Measurements from ENCODE around the gene EGFR. TPM values are rescaled to one million over a fixed set of nuclear protein-coding genes. Genes with fewer than 3 reads are reported as not detected.

The EGFR gene
- total and polyA plus RNA-seq, 2 donors (not counting 3 experiments of a cell fraction or from before 2014, with no cell fraction given) = 1.5 to 4.1 TPM

DNA sequence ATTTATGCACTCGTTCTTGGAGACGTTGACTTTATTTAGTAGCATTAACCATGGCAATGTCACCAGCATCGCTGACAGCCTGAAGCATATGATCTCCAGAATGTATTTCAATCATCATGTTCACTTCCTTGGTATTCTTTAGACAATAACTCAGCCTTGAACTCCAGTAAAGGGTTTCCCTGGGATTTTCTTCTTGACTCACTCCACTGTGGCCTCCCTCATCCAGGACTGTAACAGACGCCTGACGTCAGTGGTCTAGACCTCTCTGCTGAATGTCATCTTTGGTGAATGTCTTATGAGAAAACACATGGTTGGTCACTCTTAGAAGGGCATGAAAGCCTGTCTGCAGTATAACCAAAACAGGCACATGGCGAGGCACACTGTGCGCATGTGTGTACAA is 64.4 kb downstream of the EGFR start:
- dilution Hi-C loops (cut with MboI; ENCODE audit: extremely low pct_ligation_motif_present, low sequenced_read_pairs) = no loop called here
- DNase-seq (ENCODE audit: low read depth, low spot score) = no peak
- TF ChIP-seq GATA2 (IDR thresholded peaks at IDR 0.05; ENCODE audit: insufficient read depth, insufficient read length, low read depth, low read length) (no peak), EZH2 (IDR thresholded peaks at IDR 0.05; ENCODE audit: borderline replicate concordance, low read depth, low read length, severe bottlenecking) (no peak), JUN (IDR thresholded peaks at IDR 0.05; ENCODE audit: borderline replicate concordance, insufficient read depth, insufficient read length, low read depth) (no peak), POLR2A (IDR thresholded peaks at IDR 0.05; ENCODE audit: low read depth, low read length) (no peak), MYC (IDR thresholded peaks at IDR 0.05; ENCODE audit: low read depth, low read length) (no peak), FOS (IDR thresholded peaks at IDR 0.05; ENCODE audit: borderline replicate concordance, insufficient read depth, low read length) (no peak), POLR2AphosphoS5 (IDR thresholded peaks at IDR 0.05; ENCODE audit: insufficient read depth, low read depth, low read length) (no peak)
- TF ChIP-seq, protein P1, sequence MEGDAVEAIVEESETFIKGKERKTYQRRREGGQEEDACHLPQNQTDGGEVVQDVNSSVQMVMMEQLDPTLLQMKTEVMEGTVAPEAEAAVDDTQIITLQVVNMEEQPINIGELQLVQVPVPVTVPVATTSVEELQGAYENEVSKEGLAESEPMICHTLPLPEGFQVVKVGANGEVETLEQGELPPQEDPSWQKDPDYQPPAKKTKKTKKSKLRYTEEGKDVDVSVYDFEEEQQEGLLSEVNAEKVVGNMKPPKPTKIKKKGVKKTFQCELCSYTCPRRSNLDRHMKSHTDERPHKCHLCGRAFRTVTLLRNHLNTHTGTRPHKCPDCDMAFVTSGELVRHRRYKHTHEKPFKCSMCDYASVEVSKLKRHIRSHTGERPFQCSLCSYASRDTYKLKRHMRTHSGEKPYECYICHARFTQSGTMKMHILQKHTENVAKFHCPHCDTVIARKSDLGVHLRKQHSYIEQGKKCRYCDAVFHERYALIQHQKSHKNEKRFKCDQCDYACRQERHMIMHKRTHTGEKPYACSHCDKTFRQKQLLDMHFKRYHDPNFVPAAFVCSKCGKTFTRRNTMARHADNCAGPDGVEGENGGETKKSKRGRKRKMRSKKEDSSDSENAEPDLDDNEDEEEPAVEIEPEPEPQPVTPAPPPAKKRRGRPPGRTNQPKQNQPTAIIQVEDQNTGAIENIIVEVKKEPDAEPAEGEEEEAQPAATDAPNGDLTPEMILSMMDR (IDR thresholded peaks at IDR 0.05; ENCODE audit: extremely low read depth in 1 of 2, insufficient read depth in 1 of 2, low read depth in 1 of 2, low read length in 2 of 2) = no peak
- TF ChIP-seq, protein P2, sequence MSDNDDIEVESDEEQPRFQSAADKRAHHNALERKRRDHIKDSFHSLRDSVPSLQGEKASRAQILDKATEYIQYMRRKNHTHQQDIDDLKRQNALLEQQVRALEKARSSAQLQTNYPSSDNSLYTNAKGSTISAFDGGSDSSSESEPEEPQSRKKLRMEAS (IDR thresholded peaks at IDR 0.05; ENCODE audit: insufficient read depth, insufficient read length) = no peak
- H3K36me3 ChIP-seq (ENCODE audit: control insufficient read depth in 2 of 2, extremely low read depth in 1 of 2, insufficient read depth in 2 of 2, low read length in 2 of 2) = no peaks in the 10 kb centered on the region
- no peaks in the 10 kb centered on the region for H4K20me1 ChIP-seq (replicated peaks; ENCODE audit: control insufficient read depth, extremely low read depth, insufficient read depth, low read length)
- intact Hi-C loops (cut with micrococcal nuclease) = no loop called here
- H3K9me1 ChIP-seq (replicated peaks; ENCODE audit: control insufficient read depth, extremely low read depth, insufficient read depth, low read length) = no peaks in the 10 kb centered on the region
- no peak overlapping the region for H3K4me3 ChIP-seq (replicated peaks in 1 of 3; ENCODE audit: insufficient read depth in 1 of 3, low read depth in 1 of 3, low read length in 3 of 3)
- no peak overlapping the region for H3K27ac ChIP-seq (ENCODE audit: insufficient read depth, low read depth, low read length)
- peaks cover 33 to 34% of the 10 kb centered on the region in 2 experiments for H3K27me3 ChIP-seq (ENCODE audit: control insufficient read depth in 2 of 2, insufficient read depth in 2 of 2, low read length in 2 of 2)
- CTCF ChIA-PET = no interaction called here
- H3K9me3 ChIP-seq (replicated peaks; ENCODE audit: control insufficient read depth, insufficient read depth, low read length) = no peaks in the 10 kb centered on the region
- H3K9ac ChIP-seq (replicated peaks; ENCODE audit: extremely low read depth, insufficient read depth, low read length) = no peak overlapping the region
- no peaks in the 10 kb centered on the region for H3K79me2 ChIP-seq (ENCODE audit: control insufficient read depth, insufficient read depth, low read length)
- H2AFZ ChIP-seq (ENCODE audit: low read depth, low read length) = no peak overlapping the region
- POLR2A ChIA-PET = no interaction called here
- BruUV-seq (replicated peaks) = no TSS peak
- H3K4me1 ChIP-seq (ENCODE audit: control insufficient read depth, extremely low read depth, insufficient read depth, low read length) = peaks cover 16% of the 10 kb centered on the region
- no peak for FAIRE-seq
- H3K4me2 ChIP-seq (ENCODE audit: insufficient read depth, low read length) = no peak overlapping the region

Data from endothelial cell of umbilical vein (primary cell).